ENCODE measurements around the gene GRIFIN.
A peak's percentile ranks its signal among the peaks of the same experiment; 100 is the strongest.

Gene GRIFIN

GRCh38 chr7:2521952-2522591 lies 45.9 kb upstream of the GRIFIN start:
- DNase-seq (ENCODE audit: low read depth, low spot score), result no peak
- POLR2A ChIA-PET, result no interaction called here
- CTCF ChIA-PET, result no interaction called here
- no peak overlapping the region; the same call in 1 of the 2 replicates for H3K4me3 ChIP-seq (ENCODE audit: low read depth, low read length)
- no peak for TF ChIP-seq CTCF (IDR thresholded peaks at IDR 0.05; ENCODE audit: insufficient read depth, low read length, missing control alignments)

DNA sequence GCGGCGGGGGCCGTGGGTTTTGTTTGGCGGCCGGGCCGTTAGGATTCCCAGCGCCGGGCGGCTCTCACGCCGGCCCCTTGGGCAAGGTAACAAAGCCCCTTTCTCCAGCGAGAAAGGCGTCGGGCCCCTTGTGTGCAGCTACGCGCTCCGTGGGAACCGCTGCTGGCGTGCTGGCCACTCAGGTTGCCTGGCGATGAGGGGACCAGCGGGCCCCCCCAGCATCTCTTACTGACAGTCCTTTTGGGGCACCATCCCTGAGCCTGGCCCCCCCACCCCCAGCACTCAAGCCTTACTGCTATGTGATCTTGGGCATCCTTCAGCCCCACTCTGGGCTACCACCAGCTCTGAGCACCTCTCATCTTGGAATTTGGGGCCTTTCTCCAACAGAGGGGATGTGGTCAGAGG lies 45.1 kb upstream of the GRIFIN start:
- DNase-seq (ENCODE audit: low read depth, low spot score), result no peak
- H3K4me3 ChIP-seq (ENCODE audit: low read depth, low read length), result peak overlapping the region; percentile 57
- ChIA-PET POLR2A (no interaction called here), CTCF (interaction anchor here (1.7 kb wide), 1 partner anchor 9 kb away, joined by 5 read pairs; no protein-coding TSS in a partner anchor)
- TF ChIP-seq CTCF (IDR thresholded peaks at IDR 0.05; ENCODE audit: insufficient read depth, low read length, missing control alignments), result no peak

- CTCF ChIA-PET, result interaction anchor here (0.8 to 1.7 kb wide), 2 partner anchors 9 to 42 kb away, joined by 3 to 5 read pairs; no protein-coding TSS in a partner anchor
- no peak for TF ChIP-seq CTCF (IDR thresholded peaks at IDR 0.05; ENCODE audit: insufficient read depth, low read length, missing control alignments)
- POLR2A ChIA-PET, result no interaction called here
- peak overlapping the region; percentile 57 for H3K4me3 ChIP-seq (ENCODE audit: low read depth, low read length)
- no peak for DNase-seq (ENCODE audit: low read depth, low spot score)
Measured at GRCh38 chr7:2520761-2521290, 44.6 kb upstream of the GRIFIN start.

- CTCF ChIA-PET, result interaction anchor here (0.8 to 1.7 kb wide), 2 partner anchors 10 to 42 kb away, joined by 3 to 5 read pairs; no protein-coding TSS in a partner anchor
- POLR2A ChIA-PET, result no interaction called here
- peak overlapping the region; percentile 57 for H3K4me3 ChIP-seq (ENCODE audit: low read depth, low read length)
- DNase-seq (ENCODE audit: low read depth, low spot score), result no peak
- no peak for TF ChIP-seq CTCF (IDR thresholded peaks at IDR 0.05; ENCODE audit: insufficient read depth, low read length, missing control alignments)
Measured at GRCh38 chr7:2520131-2520760, 44.0 kb upstream of the GRIFIN start.

GRCh38 chr7:2519119-2519930 lies 43.1 kb upstream of the GRIFIN start, which contains the start of gene LFNG:
Gene LFNG, plus strand, starts transcription at chr7:2519774. Its CDS starts 88 bp downstream, at chr7:2519862.
- peak within 1 kb of the TSS; percentile 57 for H3K4me3 ChIP-seq (ENCODE audit: low read depth, low read length)
- POLR2A ChIA-PET, result no interaction called here
- no peak for TF ChIP-seq CTCF (IDR thresholded peaks at IDR 0.05; ENCODE audit: insufficient read depth, low read length, missing control alignments)
- CTCF ChIA-PET, result interaction anchor here (1.7 kb wide), 1 partner anchor 11 kb away, joined by 5 read pairs; no protein-coding TSS in a partner anchor
- DNase-seq (ENCODE audit: low read depth, low spot score), result peak; percentile 12
